ENCODE measurements around the gene BEX5. TPM values are rescaled to one million over a fixed set of nuclear protein-coding genes. Genes with fewer than 3 reads are reported as not detected.

BEX5 gene
- total RNA-seq, 1 experiment from 2014 or later, result 11.0 TPM

GRCh38 chrX:102138064-102138463 is 17.7 kb downstream of the BEX5 start:
- H3K27ac Mint-ChIP-seq, result no peak overlapping the region
- H3K36me3 Mint-ChIP-seq, result no peaks in the 10 kb centered on the region
- peaks cover 38% of the 10 kb centered on the region for H3K27me3 Mint-ChIP-seq (ENCODE audit: low read depth)
- no peak for DNase-seq (ENCODE audit: low spot score)
- CTCF ChIA-PET, result interaction anchor here (1.0 to 1.5 kb wide), 2 partner anchors 9 to 16 kb away, joined by 3 to 4 read pairs; no protein-coding TSS in a partner anchor
- H3K4me1 Mint-ChIP-seq, result peaks cover 2% of the 10 kb centered on the region; the same call in 1 of the 2 replicates
- no peak overlapping the region for H3K4me3 Mint-ChIP-seq
- peak; percentile 26; the same call in 1 of the 2 replicates for ATAC-seq
- POLR2A ChIA-PET, result no interaction called here
- H3K9me3 Mint-ChIP-seq, result no peaks in the 10 kb centered on the region
- TF ChIP-seq ESRRA (CRISPR knock-in tag; IDR thresholded peaks at IDR 0.05; ENCODE audit: borderline replicate concordance), result no peak
- TF ChIP-seq SOX15 (CRISPR knock-in tag; IDR thresholded peaks at IDR 0.05), result no peak
- no peak for TF ChIP-seq ZNF671 (CRISPR knock-in tag; IDR thresholded peaks at IDR 0.05)
- no peak for TF ChIP-seq ZSCAN18 (CRISPR knock-in tag; IDR thresholded peaks at IDR 0.05)
- no peak for TF ChIP-seq AFF4 (CRISPR knock-in tag; IDR thresholded peaks at IDR 0.05; ENCODE audit: borderline replicate concordance)
- TF ChIP-seq ZNF425 (CRISPR knock-in tag; conservative IDR thresholded peaks at IDR 0.05), result no peak
- TF ChIP-seq KAT7 (CRISPR knock-in tag; IDR thresholded peaks at IDR 0.05; ENCODE audit: borderline replicate concordance), result no peak
- TF ChIP-seq NR1H2 (CRISPR knock-in tag; IDR thresholded peaks at IDR 0.05), result no peak

GRCh38 chrX:102129473-102129872 is 26.3 kb downstream of the BEX5 start:
- TF ChIP-seq HMGA2 (CRISPR knock-in tag; IDR thresholded peaks at IDR 0.05) (no peak), MAX (CRISPR knock-in tag; IDR thresholded peaks at IDR 0.05) (no peak), ZNF263 (CRISPR knock-in tag; IDR thresholded peaks at IDR 0.05; ENCODE audit: low read depth) (no peak), SP1 (CRISPR knock-in tag; conservative IDR thresholded peaks at IDR 0.05) (no peak)
- no peak overlapping the region for H3K4me3 Mint-ChIP-seq
- CTCF ChIA-PET, result interaction anchor here (0.6 to 1.0 kb wide), 3 partner anchors 8 to 26 kb away, joined by 3 to 5 read pairs (median 5); partner anchors contain the start of gene BEX5
- peaks cover 32% of the 10 kb centered on the region for H3K27me3 Mint-ChIP-seq (ENCODE audit: low read depth)
- DNase-seq (ENCODE audit: low spot score) (no peak), ATAC-seq (no peak)
- peaks cover 15% of the 10 kb centered on the region for H3K4me1 Mint-ChIP-seq
- H3K9me3 Mint-ChIP-seq, result no peaks in the 10 kb centered on the region
- POLR2A ChIA-PET, result no interaction called here
- no peaks in the 10 kb centered on the region for H3K36me3 Mint-ChIP-seq
- no peak overlapping the region for H3K27ac Mint-ChIP-seq

- ChIA-PET CTCF (no interaction called here), POLR2A (no interaction called here)
- ATAC-seq, result no peak
- Mint-ChIP-seq H3K4me3 (peak overlapping the region; percentile 74), H3K4me1 (peaks cover 15% of the 10 kb centered on the region), H3K36me3 (no peaks in the 10 kb centered on the region), H3K9me3 (no peaks in the 10 kb centered on the region), H3K27me3 (ENCODE audit: low read depth) (peaks cover 51% of the 10 kb centered on the region), H3K27ac (no peak overlapping the region)
- no peak for DNase-seq (ENCODE audit: low spot score)
- TF ChIP-seq HMGXB4 (CRISPR knock-in tag; IDR thresholded peaks at IDR 0.05) (no peak), ZNF317 (CRISPR knock-in tag; IDR thresholded peaks at IDR 0.05; ENCODE audit: borderline replicate concordance, low read depth) (no peak), SMAD4 (CRISPR knock-in tag; IDR thresholded peaks at IDR 0.05) (no peak), GRHL2 (CRISPR knock-in tag; IDR thresholded peaks at IDR 0.05; ENCODE audit: insufficient replicate concordance, severe bottlenecking) (no peak), NFE2L1 (CRISPR knock-in tag; IDR thresholded peaks at IDR 0.05) (no peak), ZNF263 (CRISPR knock-in tag; IDR thresholded peaks at IDR 0.05; ENCODE audit: low read depth) (no peak), NR1H2 (CRISPR knock-in tag; IDR thresholded peaks at IDR 0.05) (no peak), TCF7 (CRISPR knock-in tag; IDR thresholded peaks at IDR 0.05; ENCODE audit: low read depth) (no peak), CREB1 (CRISPR knock-in tag; IDR thresholded peaks at IDR 0.05) (no peak), NFATC4 (CRISPR knock-in tag; IDR thresholded peaks at IDR 0.05) (no peak), ZNF671 (CRISPR knock-in tag; IDR thresholded peaks at IDR 0.05) (no peak), ZNF396 (CRISPR knock-in tag; IDR thresholded peaks at IDR 0.05; ENCODE audit: borderline replicate concordance) (no peak), E2F5 (CRISPR knock-in tag; IDR thresholded peaks at IDR 0.05) (no peak)
Observed at GRCh38 chrX:102126863-102127262, 28.9 kb downstream of the BEX5 start.
